IMR-90 (cell line): Measurements from ENCODE around the gene CES4A. TPM values are rescaled to one million over a fixed set of nuclear protein-coding genes. Genes with fewer than 3 reads are reported as not detected.
A peak's percentile ranks its signal among the peaks of the same experiment; 100 is the strongest.

ENCODE experiments used
- ATAC-seq: fragments of 200-7000 bp; cut with Tn5 transposase; 2 replicates; pipeline ENCODE4 v1.9.1; 2020; ENCODE audit warnings: low read depth, mild to moderate bottlenecking, moderate library complexity
- BruUV-seq: library from RNA; stranded (reverse); fragments of 400-500 nt; replicated peaks from 2 replicates; lab custom pipeline; 2021; lab: Mats Ljungman, UMichigan
- CTCF ChIA-PET: fragments of 300-600 bp; formaldehyde crosslinking; extraction: SDS; loops from one replicate; lab custom pipeline; 2021; ENCODE audit warnings: antibody characterized with exemption; lab: Yijun Ruan, JAX
- POLR2A ChIA-PET: fragments of 300-600 bp; sonication (Branson Sonifier 250); formaldehyde crosslinking; loops from one replicate; lab custom pipeline; 2022; ENCODE audit warnings: antibody characterized with exemption; ENCODE audit not compliant: unreplicated experiment; lab: Charles Lee
- DNase-seq: peaks from one replicate; pipeline ENCODE4 v3.0.0; 2013
- H2AFZ ChIP-seq: replicated peaks from 2 replicates; pipeline ENCODE3; 2013; ENCODE audit warnings: low read length, mild to moderate bottlenecking; ENCODE audit not compliant: poor library complexity
- H2AK5ac ChIP-seq: 2 replicates; pipeline ENCODE4 v1.6.1; 2013; ENCODE audit warnings: low read depth, low read length, inconsistent platforms
- H2AK9ac ChIP-seq: replicated peaks from 2 replicates; pipeline ENCODE3; 2013; ENCODE audit warnings: mild to moderate bottlenecking, low read depth, low read length, moderate library complexity; ENCODE audit not compliant: poor library complexity
- H2BK120ac ChIP-seq: 2 replicates; pipeline ENCODE4 v1.6.1; 2013; ENCODE audit warnings: low read depth, low read length, inconsistent platforms
- H2BK15ac ChIP-seq: 3 replicates; pipeline ENCODE4 v1.6.1; 2013; ENCODE audit warnings: low read depth, low read length, inconsistent platforms
- H2BK20ac ChIP-seq: 2 replicates; pipeline ENCODE4 v1.6.1; 2013; ENCODE audit warnings: low read depth, mild to moderate bottlenecking, inconsistent platforms, low read length, moderate library complexity
- H2BK5ac ChIP-seq: 2 replicates; pipeline ENCODE4 v1.6.1; 2013; ENCODE audit warnings: mild to moderate bottlenecking, low read depth, low read length, inconsistent platforms; ENCODE audit not compliant: poor library complexity, severe bottlenecking
- H3K14ac ChIP-seq: replicated peaks from 2 replicates; pipeline ENCODE4 v1.6.1; 2013; ENCODE audit warnings: low read depth, low read length, inconsistent platforms
- H3K18ac ChIP-seq: 2 replicates; pipeline ENCODE4 v1.6.1; 2013; ENCODE audit warnings: low read depth, low read length, control low read depth
- H3K23ac ChIP-seq: 2 replicates; pipeline ENCODE4 v1.6.1; 2013; ENCODE audit warnings: low read depth, low read length, inconsistent platforms
- H3K27ac ChIP-seq: 2 replicates; pipeline ENCODE4 v1.5.1; 2013; ENCODE audit warnings: mild to moderate bottlenecking, control low read depth, low read length; ENCODE audit not compliant: insufficient read depth
- H3K27me3 ChIP-seq: 2 replicates; pipeline ENCODE4 v1.6.1; 2013; ENCODE audit warnings: low read length; ENCODE audit not compliant: control insufficient read depth, insufficient read depth
- H3K36me3 ChIP-seq: 2 replicates; pipeline ENCODE4 v1.6.1; 2013; ENCODE audit warnings: low read length, mixed read lengths; ENCODE audit not compliant: control insufficient read depth, insufficient read depth
- H3K4ac ChIP-seq: 2 replicates; pipeline ENCODE4 v1.6.1; 2013; ENCODE audit warnings: low read depth, low read length, inconsistent platforms
- H3K4me1 ChIP-seq: 2 replicates; pipeline ENCODE4 v1.6.1; 2013; ENCODE audit warnings: low read length, mixed read lengths; ENCODE audit not compliant: control insufficient read depth, insufficient read depth
- H3K4me2 ChIP-seq: 2 replicates; pipeline ENCODE4 v1.6.1; 2013; ENCODE audit warnings: low read depth, mild to moderate bottlenecking, control low read depth, low read length, moderate library complexity
- H3K4me3 ChIP-seq: 2 replicates; pipeline ENCODE4 v1.5.1; 2013; ENCODE audit warnings: low read depth, mild to moderate bottlenecking, control low read depth, low read length, moderate library complexity; ENCODE audit not compliant: insufficient read depth
- H3K56ac ChIP-seq: 2 replicates; pipeline ENCODE4 v1.6.1; 2013; ENCODE audit warnings: low read length, inconsistent platforms; ENCODE audit not compliant: insufficient read depth; ENCODE audit errors: extremely low read depth
- H3K79me1 ChIP-seq, 2 experiments: 2 replicates each; pipeline ENCODE4 v1.6.1; 2013; ENCODE audit warnings: low read length in 2 of 2, inconsistent platforms in 1 of 2, low read depth in 1 of 2
- H3K9ac ChIP-seq: 2 replicates; pipeline ENCODE4 v1.6.1; 2013; ENCODE audit warnings: low read depth, low read length, control low read depth
- H3K9me1 ChIP-seq: 2 replicates; pipeline ENCODE4 v1.6.1; 2013; ENCODE audit warnings: low read length, inconsistent platforms; ENCODE audit not compliant: insufficient read depth
- H3K9me3 ChIP-seq: 2 replicates; pipeline ENCODE4 v1.6.1; 2013; ENCODE audit warnings: low read length; ENCODE audit not compliant: control insufficient read depth, insufficient read depth
- H4K20me1 ChIP-seq: 2 replicates; pipeline ENCODE4 v1.6.1; 2013; ENCODE audit warnings: low read length, inconsistent platforms; ENCODE audit not compliant: insufficient read depth
- H4K5ac ChIP-seq: 2 replicates; pipeline ENCODE4 v1.6.1; 2013; ENCODE audit warnings: mild to moderate bottlenecking, low read depth, low read length, control low read depth
- H4K8ac ChIP-seq, 2 experiments: 2 replicates each; pipeline ENCODE4 v1.6.1; 2013; ENCODE audit warnings: low read depth in 2 of 2, low read length in 2 of 2, control low read depth in 1 of 2, inconsistent platforms in 1 of 2
- H4K91ac ChIP-seq: 2 replicates; pipeline ENCODE4 v1.6.1; 2013; ENCODE audit warnings: low read depth, low read length, inconsistent platforms; ENCODE audit not compliant: insufficient read depth
- CEBPB ChIP-seq: IDR thresholded peaks from 2 replicates; pipeline ENCODE4 v1.6.1; 2012; ENCODE audit warnings: low read depth, low read length, improper control_type of control experiment
- ELK1 ChIP-seq: fragments of 150-350 bp; IDR thresholded peaks from 2 replicates; pipeline ENCODE4 v1.6.1; 2016; ENCODE audit warnings: low read depth, mild to moderate bottlenecking, low read length, moderate library complexity, borderline replicate concordance
- FOS ChIP-seq: fragments of 150-350 bp; IDR thresholded peaks from 2 replicates; pipeline ENCODE4 v1.6.1; 2016; ENCODE audit warnings: low read depth, low read length
- MXI1 ChIP-seq: IDR thresholded peaks from 2 replicates; pipeline ENCODE4 v1.6.1; 2012; ENCODE audit warnings: low read depth, mild to moderate bottlenecking, low read length, moderate library complexity, borderline replicate concordance
- NFE2L2 ChIP-seq: fragments of 150-350 bp; IDR thresholded peaks from 2 replicates; pipeline ENCODE4 v1.6.1; 2016; ENCODE audit warnings: low read depth, mild to moderate bottlenecking, low read length
- POLR2A ChIP-seq: IDR thresholded peaks from 2 replicates; pipeline ENCODE4 v1.6.1; 2012; ENCODE audit warnings: mild to moderate bottlenecking, low read depth, low read length
- WGBS, 2 experiments: methylation state at CpG; one replicate each; pipeline versions ENCODE4 v1.1.5 to v1.1.7; 2013; ENCODE audit warnings: missing lambda C conversion rate in 2 of 2; ENCODE audit not compliant: insufficient read length in 1 of 2; ENCODE audit errors: extremely low coverage in 2 of 2; 5-methylcytosine and 5-hydroxymethylcytosine counted together
- dilution Hi-C: fragments of 300-500 bp; cut with HindIII; formaldehyde crosslinking; loops from one replicate; pipeline ENCODE4 v1.14.3; 2018; ENCODE audit warnings: low sequenced_read_pairs; ENCODE audit not compliant: unreplicated experiment
- in situ Hi-C: fragments of 300-500 bp; cut with MboI; formaldehyde crosslinking; loops from 3 replicates; pipeline ENCODE4 v1.14.3; 2019; ENCODE audit warnings: low sequenced_read_pairs, inconsistent platforms, mixed read lengths
- intact Hi-C: fragments of 100-400 bp; cut with micrococcal nuclease; formaldehyde crosslinking; loops from 2 replicates; pipeline ENCODE4 v1.10.0; 2022
- polyA plus RNA-seq, 3 experiments: library from polyadenylated mRNA; depleted of rRNA; stranded (reverse); fragments of >200 nt; gene quantifications; 2 replicates each; pipeline ENCODE4 v1.2.3, GENCODE V29; 2012; ENCODE audit warnings: low replicate concordance in 1 of 3
- total RNA-seq: library from RNA; depleted of rRNA; stranded (reverse); fragments of >200 nt; gene quantifications from 2 replicates; pipeline ENCODE4 v1.2.3, GENCODE V29; 2012
- TF ChIP-seq, protein P1 (sequence below): conservative IDR thresholded peaks from 2 replicates; pipeline ENCODE4 v1.5.1; 2012; ENCODE audit warnings: mild to moderate bottlenecking, low read depth, low read length, improper control_type of control experiment

Gene CES4A
- total and polyA plus RNA-seq, 2 of the 4 experiments (the other 2 are of a cell fraction): 0.72 to 4.7 TPM

DNA sequence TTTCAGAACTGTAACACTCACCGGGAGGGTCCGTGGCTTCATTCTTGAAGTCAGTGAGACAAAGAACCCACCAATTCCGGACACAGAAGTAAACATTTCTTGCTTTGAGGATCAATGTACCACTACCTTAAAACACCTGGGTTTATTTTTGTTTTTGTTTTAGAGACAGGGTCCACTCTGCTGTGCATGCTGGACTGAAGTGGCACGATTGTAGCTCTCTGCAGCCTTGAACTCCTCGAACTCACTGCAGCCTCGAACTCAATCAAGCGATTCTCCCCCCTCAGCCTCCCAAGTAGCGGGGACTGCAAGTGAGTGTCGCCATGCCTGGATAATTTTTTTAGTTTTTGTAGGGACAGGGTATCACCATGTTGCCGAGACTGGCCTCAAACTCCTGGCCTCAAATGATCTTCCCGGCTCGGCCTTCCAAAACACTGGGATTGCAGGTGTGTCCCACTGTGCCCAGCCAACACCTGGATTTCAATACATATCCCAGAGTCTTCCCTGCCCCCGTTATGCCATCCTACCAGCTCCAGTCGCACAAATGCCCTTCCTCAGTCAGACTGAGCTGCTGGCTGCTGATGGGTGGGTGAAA lies 13.0 kb upstream of the CES4A start:
- POLR2A ChIA-PET: no interaction called here
- dilution Hi-C loops (no loop called here), in situ Hi-C loops (no loop called here), intact Hi-C loops (no loop called here)
- H3K23ac ChIP-seq: no peak overlapping the region
- H2BK5ac ChIP-seq: no peak overlapping the region
- no peak overlapping the region for H2AK9ac ChIP-seq
- H3K36me3 ChIP-seq: no peaks in the 10 kb centered on the region
- no peaks in the 10 kb centered on the region for H3K9me3 ChIP-seq
- 100% methylated on average over 2 of the region's 14 CpGs; no CpG with 5 or more reads in 1 of the 2 experiments for WGBS, 2 experiments
- no peak overlapping the region for H4K5ac ChIP-seq
- H2BK120ac ChIP-seq: no peak overlapping the region
- H3K9me1 ChIP-seq: no peaks in the 10 kb centered on the region
- H3K4me2 ChIP-seq: no peak overlapping the region
- H2AFZ ChIP-seq: no peak overlapping the region
- H3K27ac ChIP-seq: no peak overlapping the region
- H4K20me1 ChIP-seq: no peaks in the 10 kb centered on the region
- no peak overlapping the region for H2BK15ac ChIP-seq
- H2BK20ac ChIP-seq: no peak overlapping the region
- H3K27me3 ChIP-seq: no peaks in the 10 kb centered on the region; the same call in 1 of the 2 replicates
- H3K79me1 ChIP-seq: no peaks in the 10 kb centered on the region
- H3K4me1 ChIP-seq: no peaks in the 10 kb centered on the region; the same call in 1 of the 2 replicates
- H3K4me3 ChIP-seq: no peak overlapping the region
- H3K4ac ChIP-seq: no peak overlapping the region
- no TSS peak for BruUV-seq
- no peak overlapping the region for H4K8ac ChIP-seq
- DNase-seq: no peak
- no peak overlapping the region for H3K9ac ChIP-seq
- H3K18ac ChIP-seq: no peak overlapping the region
- TF ChIP-seq MXI1 (no peak), FOS (no peak), ELK1 (no peak), CEBPB (no peak), NFE2L2 (no peak), POLR2A (no peak)
- TF ChIP-seq, protein P1, sequence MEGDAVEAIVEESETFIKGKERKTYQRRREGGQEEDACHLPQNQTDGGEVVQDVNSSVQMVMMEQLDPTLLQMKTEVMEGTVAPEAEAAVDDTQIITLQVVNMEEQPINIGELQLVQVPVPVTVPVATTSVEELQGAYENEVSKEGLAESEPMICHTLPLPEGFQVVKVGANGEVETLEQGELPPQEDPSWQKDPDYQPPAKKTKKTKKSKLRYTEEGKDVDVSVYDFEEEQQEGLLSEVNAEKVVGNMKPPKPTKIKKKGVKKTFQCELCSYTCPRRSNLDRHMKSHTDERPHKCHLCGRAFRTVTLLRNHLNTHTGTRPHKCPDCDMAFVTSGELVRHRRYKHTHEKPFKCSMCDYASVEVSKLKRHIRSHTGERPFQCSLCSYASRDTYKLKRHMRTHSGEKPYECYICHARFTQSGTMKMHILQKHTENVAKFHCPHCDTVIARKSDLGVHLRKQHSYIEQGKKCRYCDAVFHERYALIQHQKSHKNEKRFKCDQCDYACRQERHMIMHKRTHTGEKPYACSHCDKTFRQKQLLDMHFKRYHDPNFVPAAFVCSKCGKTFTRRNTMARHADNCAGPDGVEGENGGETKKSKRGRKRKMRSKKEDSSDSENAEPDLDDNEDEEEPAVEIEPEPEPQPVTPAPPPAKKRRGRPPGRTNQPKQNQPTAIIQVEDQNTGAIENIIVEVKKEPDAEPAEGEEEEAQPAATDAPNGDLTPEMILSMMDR: no peak
- ATAC-seq: no peak
- CTCF ChIA-PET: interaction anchor here (1.1 to 1.8 kb wide), 3 partner anchors 14 to 210 kb away, joined by 4 to 6 read pairs (median 5); partner anchors contain the start of gene CES3
- H3K14ac ChIP-seq: 0 out of 2 replicates have a peak overlapping the region, but pooled peaks have one; percentile 37
- H3K56ac ChIP-seq: no peak overlapping the region
- H2AK5ac ChIP-seq: peak overlapping the region; percentile 47; the same call in 1 of the 2 replicates
- H4K91ac ChIP-seq: no peak overlapping the region
